Skeletal muscle tissue (tissue), 4 donors: ENCODE measurements around the gene ANTXR1. TPM values are rescaled to one million over a fixed set of nuclear protein-coding genes. Genes with fewer than 3 reads are reported as not detected.

Source experiments
- H3K27ac ChIP-seq: one replicate; pipeline ENCODE4 v1.7.0; 2013; ENCODE audit warnings: mild to moderate bottlenecking, low read depth, low read length, inconsistent platforms
- H3K27me3 ChIP-seq, 3 donors: one replicate each; pipeline ENCODE4 v1.7.0; 2013; ENCODE audit warnings: low read length in 3 of 3; ENCODE audit not compliant: control insufficient read depth in 3 of 3, insufficient read depth in 3 of 3
- H3K36me3 ChIP-seq, 3 donors: one replicate each; pipeline ENCODE4 v1.7.0; 2013; ENCODE audit warnings: low read length in 3 of 3; ENCODE audit not compliant: control insufficient read depth in 3 of 3, insufficient read depth in 3 of 3
- H3K4me1 ChIP-seq, 3 donors: one replicate each; pipeline ENCODE4 v1.7.0; 2013; ENCODE audit warnings: low read length in 3 of 3, mild to moderate bottlenecking in 3 of 3; ENCODE audit not compliant: control insufficient read depth in 3 of 3, insufficient read depth in 3 of 3
- H3K4me3 ChIP-seq, 3 donors: one replicate each; pipeline ENCODE4 v1.7.0; 2013; ENCODE audit warnings: low read length in 3 of 3
- H3K9ac ChIP-seq, 3 donors: one replicate each; pipeline ENCODE4 v1.7.0; 2013; ENCODE audit warnings: low read length in 3 of 3, mild to moderate bottlenecking in 3 of 3, moderate library complexity in 2 of 3, low read depth in 1 of 3
- H3K9me3 ChIP-seq, 3 donors: one replicate each; pipeline ENCODE4 v1.7.0; 2013; ENCODE audit warnings: low read length in 3 of 3; ENCODE audit not compliant: control insufficient read depth in 3 of 3
- total RNA-seq: library from RNA; depleted of rRNA; stranded (reverse); fragments of >200 nt; gene quantifications from one replicate; pipeline ENCODE4 v1.2.3, GENCODE V29; 2014
- donor health status: Osteomylitis.

Gene ANTXR1
- total RNA-seq, 1 donor from 2014 or later = 86.6 TPM

GRCh38 chr2:69205076-69205475, 192.1 kb downstream of the ANTXR1 start:
- H3K4me3 ChIP-seq = no peak overlapping the region
- H3K27me3 ChIP-seq = no peaks in the 10 kb centered on the region
- no peak overlapping the region for H3K27ac ChIP-seq
- H3K4me1 ChIP-seq = peaks cover 0 to 11% (median 8%) of the 10 kb centered on the region in 3 donors
- H3K36me3 ChIP-seq = peaks cover 0 to 3% (median 2%) of the 10 kb centered on the region in 3 donors
- no peak overlapping the region for H3K9ac ChIP-seq
- no peaks in the 10 kb centered on the region for H3K9me3 ChIP-seq

GRCh38 chr2:69205491-69205890, 192.5 kb downstream of the ANTXR1 start:
- Histone ChIP-seq H3K27me3 (no peaks in the 10 kb centered on the region), H3K36me3 (peaks cover 0 to 3% (median 2%) of the 10 kb centered on the region in 3 donors), H3K27ac (no peak overlapping the region), H3K4me3 (no peak overlapping the region), H3K9me3 (no peaks in the 10 kb centered on the region), H3K9ac (no peak overlapping the region), H3K4me1 (peaks cover 0 to 8% (median 8%) of the 10 kb centered on the region in 3 donors)

- Histone ChIP-seq H3K36me3 (peaks cover 0 to 3% (median 0%) of the 10 kb centered on the region in 3 donors), H3K27me3 (no peaks in the 10 kb centered on the region), H3K9ac (no peak overlapping the region), H3K27ac (no peak overlapping the region), H3K9me3 (no peaks in the 10 kb centered on the region), H3K4me3 (no peak overlapping the region), H3K4me1 (peaks cover 0 to 8% (median 5%) of the 10 kb centered on the region in 3 donors)
These were observed 195.1 kb downstream of the ANTXR1 start for GRCh38 chr2:69208023-69208595.

- H3K27me3 ChIP-seq = no peaks in the 10 kb centered on the region
- no peak overlapping the region for H3K27ac ChIP-seq
- H3K4me1 ChIP-seq = peaks cover 7 to 13% (median 8%) of the 10 kb centered on the region in 3 donors
- H3K4me3 ChIP-seq = no peak overlapping the region
- H3K36me3 ChIP-seq = peaks cover 0 to 3% (median 0%) of the 10 kb centered on the region in 3 donors
- no peaks in the 10 kb centered on the region for H3K9me3 ChIP-seq
- no peak overlapping the region for H3K9ac ChIP-seq
These were observed 196.5 kb downstream of the ANTXR1 start for GRCh38 chr2:69209482-69209881.

GRCh38 chr2:69210385-69210784, 197.4 kb downstream of the ANTXR1 start:
- no peak overlapping the region for H3K27ac ChIP-seq
- H3K27me3 ChIP-seq = no peaks in the 10 kb centered on the region
- no peak overlapping the region for H3K9ac ChIP-seq
- H3K36me3 ChIP-seq = peaks cover 0 to 3% (median 0%) of the 10 kb centered on the region in 3 donors
- H3K4me3 ChIP-seq = no peak overlapping the region
- peaks cover 8 to 14% (median 9%) of the 10 kb centered on the region in 3 donors for H3K4me1 ChIP-seq
- H3K9me3 ChIP-seq = no peaks in the 10 kb centered on the region

GRCh38 chr2:69211048-69211447, 198.1 kb downstream of the ANTXR1 start:
- Histone ChIP-seq H3K4me1 (peaks cover 8 to 14% (median 9%) of the 10 kb centered on the region in 3 donors), H3K36me3 (peaks cover 0 to 3% (median 0%) of the 10 kb centered on the region in 3 donors), H3K9me3 (no peaks in the 10 kb centered on the region), H3K27ac (no peak overlapping the region), H3K27me3 (no peaks in the 10 kb centered on the region), H3K4me3 (no peak overlapping the region), H3K9ac (no peak overlapping the region)

- Histone ChIP-seq H3K36me3 (peaks cover 0 to 3% (median 0%) of the 10 kb centered on the region in 3 donors), H3K9ac (no peak overlapping the region), H3K27me3 (no peaks in the 10 kb centered on the region), H3K9me3 (no peaks in the 10 kb centered on the region), H3K27ac (no peak overlapping the region), H3K4me3 (no peak overlapping the region), H3K4me1 (peaks cover 9 to 14% (median 11%) of the 10 kb centered on the region in 3 donors)
These were observed 198.7 kb downstream of the ANTXR1 start for GRCh38 chr2:69211686-69212085.

GRCh38 chr2:69212238-69213028, 199.5 kb downstream of the ANTXR1 start:
- H3K27ac ChIP-seq = no peak overlapping the region
- H3K9ac ChIP-seq = no peak overlapping the region
- no peaks in the 10 kb centered on the region for H3K27me3 ChIP-seq
- H3K9me3 ChIP-seq = no peaks in the 10 kb centered on the region
- peaks cover 14 to 17% (median 14%) of the 10 kb centered on the region in 3 donors for H3K4me1 ChIP-seq
- no peak overlapping the region for H3K4me3 ChIP-seq
- peaks cover 0 to 3% (median 0%) of the 10 kb centered on the region in 3 donors for H3K36me3 ChIP-seq

- Histone ChIP-seq H3K27me3 (no peaks in the 10 kb centered on the region), H3K4me1 (peaks cover 14 to 19% (median 14%) of the 10 kb centered on the region in 3 donors), H3K27ac (no peak overlapping the region), H3K9me3 (no peaks in the 10 kb centered on the region), H3K9ac (no peak overlapping the region), H3K4me3 (no peak overlapping the region), H3K36me3 (peaks cover 0 to 3% (median 0%) of the 10 kb centered on the region in 3 donors)
These were observed 200.2 kb downstream of the ANTXR1 start for GRCh38 chr2:69213201-69213600.

- Histone ChIP-seq H3K27me3 (no peaks in the 10 kb centered on the region), H3K27ac (no peak overlapping the region), H3K9me3 (no peaks in the 10 kb centered on the region), H3K9ac (no peak overlapping the region), H3K4me1 (peaks cover 14 to 19% (median 14%) of the 10 kb centered on the region in 3 donors), H3K36me3 (peaks cover 0 to 3% (median 0%) of the 10 kb centered on the region in 3 donors), H3K4me3 (no peak overlapping the region)
These were observed 200.8 kb downstream of the ANTXR1 start for GRCh38 chr2:69213782-69214181.
